Tibial artery (tissue), 4 donors: Measurements from ENCODE around the gene PPP1R1A.

ENCODE experiments used
- DNase-seq, 2 donors: peaks; one replicate each; pipeline ENCODE4 v3.0.0-alpha.2; 2019
- H3K27ac ChIP-seq, 2 donors: fragments of 200-600 bp; sonication (generic) in 1 of 2; 1 replicate in 1 of 2; 2 replicates in 1 of 2; pipeline ENCODE4 v1.5.1; 2018 to 2019; ENCODE audit warnings: mild to moderate bottlenecking in 1 of 2
- H3K27me3 ChIP-seq, 2 donors: fragments of 200-600 bp; sonication (generic) in 1 of 2; one replicate each; pipeline versions ENCODE4 v1.5.1 to v1.6.0; 2016 to 2019
- H3K36me3 ChIP-seq, 3 donors: fragments of 200-600 bp; sonication (generic) in 2 of 3; one replicate each; pipeline ENCODE4 v1.5.1; 2016 to 2019; ENCODE audit warnings: mild to moderate bottlenecking in 2 of 3
- H3K4me1 ChIP-seq, 4 donors: fragments of 200-600 bp; sonication (generic) in 2 of 4; 1 replicate in 3 of 4; 2 replicates in 1 of 4; pipeline ENCODE4 v1.5.1; 2016 to 2019
- H3K4me3 ChIP-seq, 2 donors: fragments of 200-600 bp; sonication (generic) in 1 of 2; 1 replicate in 1 of 2; 2 replicates in 1 of 2; pipeline ENCODE4 v1.5.1; 2018 to 2019; ENCODE audit warnings: mild to moderate bottlenecking in 2 of 2
- H3K9me3 ChIP-seq, 3 donors: fragments of 200-600 bp; sonication (generic) in 1 of 3; one replicate each; pipeline ENCODE4 v1.5.1; 2016 to 2019
- CTCF ChIP-seq, 2 experiments: fragments of 200-600 bp in 1 of 2; fragments of 450-650 bp in 1 of 2; IDR thresholded peaks; one replicate each; pipeline ENCODE4 v1.5.1; 2017 to 2019; ENCODE audit warnings: antibody characterized with exemption in 2 of 2, mild to moderate bottlenecking in 1 of 2, moderate library complexity in 1 of 2
- intact Hi-C: fragments of 100-400 bp; cut with DNase I; formaldehyde crosslinking; loops from one replicate; pipeline ENCODE4 v1.15.0; 2023; ENCODE audit warnings: low total_unique reads

The PPP1R1A gene

GRCh38 chr12:54546511-54546910 is 41.9 kb downstream of the PPP1R1A start:
- DNase-seq, result no peak
- H3K4me3 ChIP-seq, result no peak overlapping the region
- no peak overlapping the region for H3K27ac ChIP-seq
- TF ChIP-seq CTCF (IDR thresholded peaks at IDR 0.05), result no peak
- intact Hi-C loops, result no loop called here
- no peaks in the 10 kb centered on the region for H3K9me3 ChIP-seq
- peaks cover 0 to 19% (median 17%) of the 10 kb centered on the region in 4 donors for H3K4me1 ChIP-seq
- peaks cover 0 to 15% (median 0%) of the 10 kb centered on the region in 3 donors for H3K36me3 ChIP-seq
- H3K27me3 ChIP-seq, result no peaks in the 10 kb centered on the region

DNA sequence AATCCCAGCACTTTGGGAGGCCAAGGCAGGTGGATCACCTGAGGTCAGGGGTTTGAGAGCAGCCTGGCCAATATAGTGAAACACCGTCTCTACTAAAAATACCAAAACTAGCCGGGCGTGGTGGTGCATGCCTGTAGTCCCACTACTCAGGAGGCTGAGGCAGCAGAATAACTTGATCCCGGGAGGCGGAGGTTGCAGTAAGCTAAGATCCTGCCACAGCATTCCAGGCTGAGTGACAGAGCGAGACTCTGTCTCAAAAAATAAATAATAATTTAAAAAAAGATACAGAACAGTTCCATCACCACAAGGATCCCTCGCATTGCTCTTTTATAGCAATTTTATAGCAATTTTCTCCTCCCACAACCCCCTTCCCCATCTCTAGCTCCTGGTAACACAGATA is 43.7 kb downstream of the PPP1R1A start:
- no peak overlapping the region for H3K27ac ChIP-seq
- DNase-seq, result no peak
- peaks cover 0 to 15% (median 0%) of the 10 kb centered on the region in 3 donors for H3K36me3 ChIP-seq
- TF ChIP-seq CTCF (IDR thresholded peaks at IDR 0.05), result no peak
- H3K27me3 ChIP-seq, result no peaks in the 10 kb centered on the region
- intact Hi-C loops, result no loop called here
- H3K9me3 ChIP-seq, result no peaks in the 10 kb centered on the region
- no peak overlapping the region for H3K4me3 ChIP-seq
- peaks cover 0 to 10% (median 9%) of the 10 kb centered on the region in 4 donors for H3K4me1 ChIP-seq

DNA sequence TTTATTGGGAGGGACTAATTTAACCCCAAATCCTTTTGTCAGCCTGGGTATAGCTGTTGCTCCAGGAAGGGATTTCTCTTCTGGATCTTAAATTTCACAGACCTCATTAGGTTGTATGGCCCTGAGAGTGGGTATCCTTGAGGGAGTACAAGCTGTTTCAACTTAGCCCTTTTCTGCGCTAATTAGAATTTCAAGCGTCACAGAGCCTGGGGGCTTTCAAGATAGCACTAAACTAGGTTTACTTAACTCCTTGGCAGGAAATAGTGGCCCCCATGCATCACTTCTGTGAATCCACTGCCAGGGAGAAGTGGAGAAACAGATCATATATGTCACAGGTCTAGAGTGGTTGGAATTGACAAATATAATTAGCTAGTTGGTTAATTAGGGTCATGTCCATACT is 44.9 kb downstream of the PPP1R1A start:
- Histone ChIP-seq H3K27ac (no peak overlapping the region), H3K36me3 (peaks cover 0 to 15% (median 6%) of the 10 kb centered on the region in 3 donors), H3K4me3 (no peak overlapping the region), H3K9me3 (no peaks in the 10 kb centered on the region), H3K27me3 (no peaks in the 10 kb centered on the region), H3K4me1 (no peaks in the 10 kb centered on the region)
- no peak for DNase-seq
- TF ChIP-seq CTCF (IDR thresholded peaks at IDR 0.05), result no peak
- intact Hi-C loops, result no loop called here

GRCh38 chr12:54541751-54542290 is 46.6 kb downstream of the PPP1R1A start:
- H3K4me1 ChIP-seq, result no peaks in the 10 kb centered on the region
- no peak overlapping the region for H3K27ac ChIP-seq
- no peaks in the 10 kb centered on the region for H3K27me3 ChIP-seq
- peaks cover 0 to 21% (median 16%) of the 10 kb centered on the region in 3 donors for H3K36me3 ChIP-seq
- intact Hi-C loops, result no loop called here
- no peak overlapping the region for H3K4me3 ChIP-seq
- no peaks in the 10 kb centered on the region for H3K9me3 ChIP-seq
- no peak for DNase-seq
- TF ChIP-seq CTCF (IDR thresholded peaks at IDR 0.05), result no peak

DNA sequence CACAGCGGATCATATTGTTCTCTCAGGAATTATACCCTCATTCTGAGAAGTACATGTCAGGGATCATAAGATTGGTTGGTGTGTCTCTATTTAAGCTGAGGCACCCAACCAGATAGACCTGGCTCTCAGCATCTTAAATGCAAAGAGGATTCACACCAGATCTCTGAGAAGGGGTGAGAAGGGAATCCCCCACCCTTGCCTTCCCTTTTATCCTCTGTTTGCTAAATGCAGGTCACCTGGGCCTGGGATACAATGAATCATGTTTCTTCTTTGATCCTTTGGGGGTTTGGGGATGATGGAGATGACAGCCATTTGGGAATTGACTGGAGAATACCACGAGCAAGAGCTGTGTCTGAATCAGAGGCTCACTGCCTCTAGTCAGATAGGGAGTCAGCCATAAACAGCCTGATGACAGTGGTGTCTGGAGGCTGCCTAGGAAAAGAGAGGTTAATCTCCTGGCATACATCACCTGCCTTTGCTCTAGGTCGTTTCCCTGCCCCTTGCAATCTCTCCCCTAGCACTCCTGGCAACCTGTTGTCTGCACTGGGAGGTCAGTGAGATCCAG is 50.2 kb downstream of the PPP1R1A start:
- no peak for DNase-seq
- Histone ChIP-seq H3K9me3 (no peaks in the 10 kb centered on the region), H3K27me3 (no peaks in the 10 kb centered on the region), H3K36me3 (peaks cover 0 to 35% (median 25%) of the 10 kb centered on the region in 3 donors), H3K4me3 (no peak overlapping the region), H3K27ac (no peak overlapping the region), H3K4me1 (no peaks in the 10 kb centered on the region)
- no peak for TF ChIP-seq CTCF (IDR thresholded peaks at IDR 0.05)
- intact Hi-C loops, result no loop called here
